Measurements from ENCODE around the gene NXNL2.
A peak's percentile ranks its signal among the peaks of the same experiment; 100 is the strongest.

The NXNL2 gene

DNA sequence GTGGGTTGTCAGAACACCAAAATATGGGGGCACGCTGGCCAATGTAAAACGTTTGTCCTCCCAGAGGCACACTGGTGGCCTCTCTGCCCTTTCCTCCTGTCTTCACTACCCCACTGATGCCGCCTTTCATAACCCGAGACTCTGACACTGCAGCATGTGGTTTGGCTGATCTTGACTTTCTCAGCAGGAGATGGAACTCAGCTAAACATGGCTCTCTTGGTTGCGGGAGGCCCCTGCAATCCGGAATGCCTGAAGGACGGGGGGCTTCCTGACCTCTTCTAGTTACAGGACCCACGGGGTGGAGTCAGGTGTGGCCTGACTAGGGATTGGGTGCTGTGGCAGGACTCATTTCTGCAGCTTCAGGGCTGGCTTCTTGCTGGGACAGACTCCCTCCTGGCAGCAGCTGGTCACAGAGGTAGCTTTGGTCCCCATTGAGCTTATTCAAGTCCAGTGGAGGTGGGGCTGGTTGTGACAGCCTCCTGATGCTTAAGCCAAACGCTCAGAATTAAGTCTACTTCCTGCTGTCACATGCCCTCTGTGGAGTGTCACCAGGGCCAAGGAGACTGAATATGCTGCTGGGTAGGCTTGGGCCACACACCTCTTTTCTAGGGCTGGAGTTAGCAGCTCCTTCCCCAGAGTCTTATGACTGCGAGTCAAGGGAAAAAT is 44.2 kb downstream of the NXNL2 start:
- DNase-seq: no peak

DNA sequence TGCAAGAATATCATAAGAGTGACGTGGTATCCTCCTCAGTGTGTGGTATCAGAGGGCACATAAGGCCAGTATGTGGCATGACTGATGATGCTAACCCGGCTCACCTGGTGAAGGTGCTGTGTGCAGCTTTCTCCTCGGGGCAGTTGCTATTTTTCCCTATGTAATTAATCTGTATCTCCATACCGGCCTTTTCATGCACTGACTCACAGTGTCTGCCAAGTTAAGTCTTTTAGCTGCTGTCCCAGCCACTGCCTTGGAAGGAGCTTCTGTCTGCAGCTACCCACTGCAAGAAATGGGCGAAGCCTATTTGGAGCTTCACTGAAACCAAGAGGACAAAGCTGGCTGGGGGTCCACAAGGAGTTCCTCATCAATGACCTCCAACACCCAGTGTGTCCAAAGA is 46.0 kb downstream of the NXNL2 start:
- DNase-seq: no peak

DNA sequence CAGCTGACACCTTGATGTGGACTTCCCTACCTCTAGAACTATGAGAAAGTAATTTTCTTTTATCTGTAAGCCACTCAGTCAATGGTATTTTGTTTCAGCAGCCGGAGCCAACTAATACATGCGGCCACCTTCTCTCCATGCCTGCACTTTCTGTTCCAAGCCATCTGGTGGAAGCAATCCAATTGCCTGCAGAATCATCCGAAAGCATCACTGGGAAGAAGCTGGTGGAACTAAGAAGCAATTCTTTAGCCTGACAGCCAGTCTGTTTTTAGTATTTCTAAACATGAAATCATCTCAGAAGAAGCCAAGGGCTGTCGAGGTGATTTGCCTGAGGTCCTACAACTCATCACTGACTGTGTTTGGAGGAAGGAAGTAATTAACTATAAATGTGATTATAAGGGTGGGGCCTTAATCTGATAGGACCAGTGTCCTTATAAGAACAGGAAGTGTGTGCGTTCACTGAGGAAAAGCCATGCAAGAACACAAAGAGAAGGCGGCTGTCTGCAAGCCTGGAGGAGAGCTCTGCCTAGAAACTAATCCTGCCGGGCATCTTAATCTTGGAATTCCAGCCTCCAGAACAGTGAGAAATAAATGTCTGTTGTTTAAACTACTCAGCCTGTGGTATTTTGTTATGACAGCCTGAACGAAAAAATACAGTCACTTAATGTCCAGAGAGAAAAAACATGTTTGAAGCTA is 49.1 kb downstream of the NXNL2 start:
- peak; percentile 66 for DNase-seq

GRCh38 chr9:88585426-88585825 is 50.4 kb downstream of the NXNL2 start:
- DNase-seq: no peak

DNA sequence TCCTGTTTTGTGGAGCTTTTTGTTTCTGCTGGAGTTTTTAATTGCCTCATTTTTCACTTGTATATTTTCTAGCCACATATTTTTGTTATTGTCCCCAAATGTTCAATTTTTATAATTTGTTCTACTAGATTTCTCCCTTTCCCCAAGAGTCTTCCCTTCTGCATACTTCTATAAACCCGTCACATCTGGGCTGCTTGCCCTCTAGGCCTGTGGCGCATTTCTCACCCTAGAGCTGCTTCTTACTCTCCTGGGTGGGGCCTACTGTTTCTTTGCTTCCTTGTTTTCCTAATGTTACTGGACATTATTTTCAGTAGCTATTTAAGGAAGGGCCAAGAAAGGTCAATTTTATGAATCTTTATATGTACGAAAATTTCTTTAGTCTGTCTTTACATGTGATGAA is 51.5 kb downstream of the NXNL2 start:
- no peak for DNase-seq

DNA sequence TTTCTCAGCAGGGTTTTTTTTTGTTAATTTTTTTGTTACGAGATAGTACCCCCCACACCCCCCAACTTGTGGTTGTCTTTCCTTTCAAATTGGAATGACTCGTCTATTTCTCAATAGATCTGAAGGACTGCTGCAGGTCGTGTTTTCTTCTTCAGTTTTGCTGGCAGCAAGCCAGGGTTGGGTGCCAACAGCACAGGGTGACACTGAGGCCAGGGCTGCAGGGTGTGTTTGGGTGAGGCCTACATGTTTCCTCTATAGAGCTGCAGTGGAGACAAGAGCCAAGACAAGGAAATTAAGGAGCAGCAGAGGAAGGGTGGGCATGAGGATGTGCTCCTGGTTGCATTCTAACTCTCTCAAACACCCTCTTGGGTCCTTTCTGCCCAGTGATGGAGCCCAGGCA is 52.2 kb downstream of the NXNL2 start:
- DNase-seq: peak; percentile 24

DNA sequence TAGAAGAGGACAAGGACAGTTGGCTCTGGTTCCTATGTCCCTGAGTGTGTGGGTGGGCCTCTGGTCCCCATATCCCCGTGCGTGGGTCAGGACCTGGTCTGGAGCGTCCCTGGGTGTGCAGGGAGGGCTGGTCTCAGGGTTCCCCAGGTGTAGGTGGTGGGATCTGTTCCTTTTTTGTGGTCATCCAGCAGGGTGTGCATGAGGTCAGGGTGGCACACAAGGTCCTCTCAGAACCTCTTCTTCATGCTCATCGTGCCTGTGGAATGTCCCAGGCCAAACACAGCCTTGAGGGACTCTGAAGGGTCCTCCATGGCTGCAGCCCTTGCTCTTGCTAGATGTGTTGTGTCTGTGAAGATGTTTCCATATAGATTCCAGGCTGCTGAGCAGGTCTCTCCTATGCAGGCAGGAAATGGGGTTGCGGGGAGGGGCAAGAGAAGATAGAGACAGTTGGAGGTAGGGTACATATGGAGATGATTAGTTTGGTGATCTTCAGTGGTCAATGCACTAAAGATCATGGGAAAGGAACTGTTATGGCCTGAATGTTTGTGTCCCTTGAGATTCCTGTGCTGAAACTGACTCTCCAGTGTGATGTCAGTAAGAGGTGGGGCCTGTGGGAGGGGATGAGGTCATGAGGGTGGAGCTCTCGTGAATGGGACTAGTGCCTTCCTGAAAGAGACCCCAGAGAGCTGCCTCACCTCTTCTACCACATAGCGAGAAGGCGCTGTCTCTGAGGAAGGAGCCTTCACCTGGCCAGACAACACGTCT is 53.1 kb downstream of the NXNL2 start:
- no peak for DNase-seq

DNA sequence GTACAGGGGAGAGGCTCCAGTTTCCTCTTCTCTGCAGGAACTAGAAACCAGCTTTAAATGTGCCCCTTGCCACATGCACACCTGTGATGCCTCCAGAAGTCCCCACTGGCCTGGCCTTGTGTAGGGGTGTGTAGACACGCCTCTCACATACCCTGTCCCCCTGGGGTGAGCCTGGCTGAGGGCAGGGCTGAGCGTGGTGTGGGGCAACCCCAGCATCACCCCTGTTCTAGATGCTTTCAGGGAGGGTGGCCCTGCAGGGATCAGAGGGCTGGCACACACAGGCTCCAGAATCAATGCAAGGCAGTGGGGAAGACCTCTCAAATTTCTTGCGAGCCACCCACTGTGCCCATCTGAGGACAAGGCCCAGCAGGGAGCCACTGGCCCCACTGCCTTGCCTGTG is 54.7 kb downstream of the NXNL2 start:
- DNase-seq: no peak

GRCh38 chr9:88590558-88591146 is 55.7 kb downstream of the NXNL2 start:
- DNase-seq: peak; percentile 35

- DNase-seq: peak; percentile 82
These were observed 58.7 kb downstream of the NXNL2 start for GRCh38 chr9:88593537-88594185.

All from hematopoietic multipotent progenitor cell treated with erythropoietin and hydrocortisone succinate and interleukin-3 and kit ligand, for 4 days (in vitro differentiated cells).